Stimulated activated CD4-positive, alpha-beta T cell treated with anti-CD3 and anti-CD28 coated beads, Interleukin-1b, Interleukin-23, amount 100 ng/mL, for 24 hours (primary cell): Measurements from ENCODE around the gene SLC25A5.
"Not testable (repeated sequence)": the region's sequence is repeated elsewhere in the genome, so short reads cannot be mapped to it uniquely, and the experiment has no call there.

Source experiments
- DNase-seq, 4 experiments: peaks; one replicate each; pipeline ENCODE4 v3.0.0-alpha.2; 2020; ENCODE audit warnings: low read depth in 4 of 4, low spot score in 1 of 4

SLC25A5 gene

GRCh38 chrX:119475389-119476101, 7.3 kb downstream of the SLC25A5 start:
- DNase-seq, result no peak

GRCh38 chrX:119477812-119478232, 9.6 kb downstream of the SLC25A5 start:
- no peak for DNase-seq

- DNase-seq, result no peak
Observed at GRCh38 chrX:119478504-119478903, 10.3 kb downstream of the SLC25A5 start.

DNA sequence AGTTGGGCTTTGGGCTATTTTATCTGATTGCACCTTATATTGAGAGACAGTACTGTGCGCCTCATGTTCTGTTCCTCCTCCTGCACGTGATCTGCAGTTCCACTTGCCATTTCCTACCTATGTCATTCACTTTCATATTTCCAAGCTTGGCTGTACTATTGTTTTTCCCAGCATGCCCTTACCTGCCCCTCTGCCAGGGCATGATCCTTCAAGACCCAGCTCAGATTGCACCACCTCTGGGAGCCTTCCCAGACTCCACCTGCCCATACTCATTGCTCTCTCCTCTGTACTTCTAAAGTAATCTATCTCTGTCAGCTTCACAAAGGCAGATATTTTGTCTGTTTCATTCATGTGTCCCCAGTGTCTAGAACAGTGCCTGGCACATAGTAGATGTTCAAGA, 11.6 kb downstream of the SLC25A5 start:
- DNase-seq, result no peak

- DNase-seq, result no peak
Observed at GRCh38 chrX:119481323-119481801, 13.1 kb downstream of the SLC25A5 start.

DNA sequence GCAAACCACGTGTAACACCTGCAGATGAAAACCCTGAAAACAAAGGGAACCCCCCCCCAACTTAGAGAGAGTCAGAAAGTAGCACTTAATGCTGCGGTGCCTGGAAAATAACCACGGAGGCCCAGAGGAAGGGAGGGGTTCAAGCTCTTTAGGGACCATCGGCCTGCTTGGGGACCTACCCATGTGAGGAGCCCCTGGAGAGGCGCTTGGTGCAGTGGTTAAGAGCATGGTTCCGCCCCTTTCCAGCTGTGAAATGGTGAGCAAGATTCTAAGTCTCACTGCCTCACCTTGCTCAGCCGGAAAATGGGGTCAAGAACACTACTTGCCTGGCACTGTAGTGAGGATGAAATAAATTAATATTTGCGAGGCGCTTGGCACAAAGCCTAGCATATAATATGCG, 13.8 kb downstream of the SLC25A5 start:
- DNase-seq, result no peak

GRCh38 chrX:119482481-119483480, 14.5 kb downstream of the SLC25A5 start:
- peak in 3 of 4 experiments; percentile 38 to 54 (median 47) for DNase-seq

DNA sequence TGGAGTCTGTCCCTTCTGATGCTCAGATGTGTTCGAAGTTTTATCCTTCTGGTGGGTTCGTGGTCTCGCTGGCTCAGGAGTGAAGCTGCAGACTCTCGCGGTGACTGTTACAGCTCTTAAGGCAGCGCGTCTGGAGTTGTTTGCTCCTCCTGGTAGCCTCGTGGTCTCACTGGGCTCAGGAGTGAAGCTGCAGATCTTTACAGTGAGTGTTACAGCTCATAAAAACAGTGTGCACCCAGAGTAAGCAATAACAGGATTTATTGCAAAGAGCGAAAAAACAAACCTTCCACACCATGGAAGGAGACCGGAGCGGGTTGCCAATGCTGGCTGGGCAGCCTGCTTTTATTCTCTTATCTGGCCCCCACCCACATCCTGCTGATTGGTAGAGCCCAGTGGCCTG, 18.5 kb downstream of the SLC25A5 start:
- DNase-seq, result no peak

DNA sequence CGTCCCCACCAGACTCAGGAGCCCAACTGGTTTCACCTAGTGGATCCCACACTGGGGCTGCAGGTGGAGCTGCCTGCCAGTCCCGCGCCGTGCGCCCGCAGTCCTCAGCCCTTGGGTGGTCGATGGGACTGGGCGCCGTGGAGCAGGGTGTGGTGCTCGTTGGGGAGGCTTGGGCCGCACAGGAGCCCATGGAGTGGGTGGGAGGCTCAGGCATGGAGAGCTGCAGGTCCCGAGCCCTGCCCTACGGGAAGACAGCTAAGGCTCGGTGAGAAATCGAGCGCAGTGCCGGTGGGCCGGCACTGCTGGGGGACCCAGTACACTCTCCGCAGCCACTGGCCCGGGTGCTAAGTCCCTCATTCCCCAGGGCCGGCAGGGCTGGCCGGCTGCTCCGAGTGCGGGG, 19.5 kb downstream of the SLC25A5 start:
- DNase-seq, result not testable (repeated sequence)

DNA sequence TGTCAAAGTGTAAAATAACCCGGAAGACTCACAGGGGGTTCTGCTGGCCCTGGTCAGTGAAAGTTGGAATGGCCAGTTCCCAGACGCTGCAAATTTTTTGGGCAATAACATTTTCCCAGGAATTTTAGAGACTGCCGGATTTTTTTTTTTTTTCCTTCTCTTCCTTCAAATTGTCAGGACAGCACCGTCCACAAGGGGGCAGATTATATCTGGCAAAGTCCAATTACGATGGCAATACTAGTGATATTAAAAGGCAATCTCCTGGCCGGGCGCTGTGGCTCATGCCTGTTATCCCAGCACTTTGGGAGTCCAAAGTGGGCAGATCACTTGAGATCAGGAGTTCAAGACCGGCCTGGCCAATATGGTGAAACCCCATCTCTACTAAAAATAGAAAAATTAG, 20.5 kb downstream of the SLC25A5 start:
- no peak for DNase-seq

- DNase-seq, result no peak
Observed at GRCh38 chrX:119489212-119490074, 21.2 kb downstream of the SLC25A5 start.

GRCh38 chrX:119492463-119492862, 24.2 kb downstream of the SLC25A5 start:
- DNase-seq, result no peak

DNA sequence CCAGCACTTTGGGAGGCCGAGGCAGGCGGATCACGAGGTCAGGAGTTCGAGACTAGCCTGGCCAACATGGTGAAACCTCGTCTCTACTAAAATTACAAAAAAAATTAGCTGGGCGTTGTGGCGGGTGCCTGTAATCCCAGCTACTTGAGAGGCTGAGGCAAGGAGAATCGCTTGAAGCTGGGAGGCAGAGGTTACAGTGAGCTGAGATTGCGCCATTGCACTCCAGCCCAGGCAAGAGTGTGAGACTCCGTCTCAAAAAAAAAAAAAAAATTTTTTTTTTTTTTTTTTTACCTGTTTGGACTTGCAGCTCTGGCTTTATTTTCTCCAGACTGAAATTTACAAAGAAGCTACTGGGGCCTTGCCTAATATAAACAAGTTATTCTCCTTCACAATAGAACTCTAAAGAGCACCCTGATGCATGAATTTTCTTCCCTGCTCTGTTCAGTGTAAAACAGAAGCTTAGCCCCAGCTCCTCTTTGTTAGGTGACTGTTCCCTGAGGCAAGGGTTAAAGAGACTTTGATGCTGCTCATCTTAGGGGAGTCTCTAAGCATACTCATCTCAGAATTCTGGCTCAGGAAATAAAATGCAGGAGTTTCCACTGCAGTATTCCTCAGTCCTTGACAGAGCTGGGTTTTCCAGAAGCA, 25.7 kb downstream of the SLC25A5 start:
- not testable (repeated sequence) for DNase-seq

GRCh38 chrX:119495734-119496726, 27.8 kb downstream of the SLC25A5 start:
- no peak for DNase-seq

- DNase-seq, result no peak
Observed at GRCh38 chrX:119497185-119497584, 28.9 kb downstream of the SLC25A5 start.

DNA sequence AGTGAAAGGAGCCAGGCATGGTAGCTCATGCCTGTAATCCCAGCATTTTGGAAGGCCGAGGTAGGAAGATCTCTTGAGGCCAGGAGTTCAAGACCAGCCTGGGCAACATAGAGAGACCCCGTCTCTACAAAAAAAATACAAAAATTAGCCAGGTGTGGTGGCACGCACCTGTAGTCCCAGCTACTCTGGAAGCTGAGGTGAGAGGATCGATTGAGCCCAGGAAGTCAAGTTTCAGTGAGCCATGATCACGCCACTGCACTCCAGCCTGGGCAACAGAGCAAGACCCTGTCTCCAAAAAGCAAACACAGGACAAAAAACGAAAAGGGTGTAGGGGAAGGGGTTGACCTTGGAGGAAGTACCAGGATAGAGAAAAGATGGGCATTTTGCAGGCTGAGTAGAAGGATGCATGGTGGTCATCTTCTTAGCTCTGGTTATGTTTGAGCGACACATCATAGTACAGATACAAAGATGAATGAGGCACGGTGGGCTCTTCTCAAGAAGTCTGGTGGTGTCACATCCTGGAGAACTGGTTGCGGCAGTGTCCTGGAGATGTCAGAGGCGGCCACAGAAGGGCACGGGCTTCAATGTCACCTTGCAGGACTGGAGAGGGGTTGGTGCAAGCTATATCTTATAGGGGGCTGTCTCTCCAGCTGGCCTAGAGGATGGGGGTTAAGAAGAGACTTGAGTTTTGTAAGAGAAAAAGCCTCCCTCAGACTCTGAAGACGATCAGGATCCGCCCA, 32.0 kb downstream of the SLC25A5 start:
- DNase-seq, result no peak

GRCh38 chrX:119501511-119502148, 33.4 kb downstream of the SLC25A5 start:
- DNase-seq, result no peak
